ENCODE data around the gene NOTCH3.

Gene NOTCH3

GRCh38 chr19:15231271-15231670 is 30.5 kb upstream of the NOTCH3 start:
- TF ChIP-seq POLR2AphosphoS5 (IDR thresholded peaks at IDR 0.05; ENCODE audit: low read depth, low read length) (no peak), POLR2A (IDR thresholded peaks at IDR 0.05; ENCODE audit: low read depth, low read length) (no peak), TAF1 (IDR thresholded peaks at IDR 0.05; ENCODE audit: borderline replicate concordance, low read depth, low read length) (no peak)
- FAIRE-seq (no peak), DNase-seq (ENCODE audit: insufficient read length) (no peak)

GRCh38 chr19:15227261-15227660 is 26.5 kb upstream of the NOTCH3 start:
- no peak for TF ChIP-seq POLR2A (IDR thresholded peaks at IDR 0.05; ENCODE audit: low read depth, low read length)
- TF ChIP-seq TAF1 (IDR thresholded peaks at IDR 0.05; ENCODE audit: borderline replicate concordance, low read depth, low read length): no peak
- TF ChIP-seq POLR2AphosphoS5 (IDR thresholded peaks at IDR 0.05; ENCODE audit: low read depth, low read length): no peak
- FAIRE-seq (no peak), DNase-seq (ENCODE audit: insufficient read length) (no peak)

- DNase-seq (ENCODE audit: insufficient read length) (no peak), FAIRE-seq (no peak)
- TF ChIP-seq POLR2AphosphoS5 (IDR thresholded peaks at IDR 0.05; ENCODE audit: low read depth, low read length): no peak
- no peak for TF ChIP-seq POLR2A (IDR thresholded peaks at IDR 0.05; ENCODE audit: low read depth, low read length)
These were observed 25.0 kb upstream of the NOTCH3 start for GRCh38 chr19:15225760-15226159.

- DNase-seq (ENCODE audit: insufficient read length): no peak
- FAIRE-seq: no peak
- no peak for TF ChIP-seq TAF1 (IDR thresholded peaks at IDR 0.05; ENCODE audit: borderline replicate concordance, low read depth, low read length)
- no peak for TF ChIP-seq POLR2AphosphoS5 (IDR thresholded peaks at IDR 0.05; ENCODE audit: low read depth, low read length)
- no peak for TF ChIP-seq POLR2A (IDR thresholded peaks at IDR 0.05; ENCODE audit: low read depth, low read length)
These were observed 23.0 kb upstream of the NOTCH3 start for GRCh38 chr19:15223649-15224361.

GRCh38 chr19:15222738-15223648 is 22.2 kb upstream of the NOTCH3 start:
- peak; percentile 84 for FAIRE-seq

GRCh38 chr19:15220833-15221232 is 20.0 kb upstream of the NOTCH3 start:
- DNase-seq (ENCODE audit: insufficient read length) (no peak), FAIRE-seq (no peak)
- TF ChIP-seq POLR2AphosphoS5 (IDR thresholded peaks at IDR 0.05; ENCODE audit: low read depth, low read length) (no peak), TAF1 (IDR thresholded peaks at IDR 0.05; ENCODE audit: borderline replicate concordance, low read depth, low read length) (no peak), POLR2A (IDR thresholded peaks at IDR 0.05; ENCODE audit: low read depth, low read length) (no peak)

More at GRCh38 chr19:15222738-15223648, 22.2 kb upstream of the NOTCH3 start:
- peak; percentile 98 for DNase-seq (ENCODE audit: insufficient read length)
- no peak for TF ChIP-seq POLR2A (IDR thresholded peaks at IDR 0.05; ENCODE audit: low read depth, low read length)
- TF ChIP-seq TAF1 (IDR thresholded peaks at IDR 0.05; ENCODE audit: borderline replicate concordance, low read depth, low read length): no peak
- no peak for TF ChIP-seq POLR2AphosphoS5 (IDR thresholded peaks at IDR 0.05; ENCODE audit: low read depth, low read length)

GRCh38 chr19:15218501-15218900 is 17.7 kb upstream of the NOTCH3 start:
- FAIRE-seq (no peak), DNase-seq (ENCODE audit: insufficient read length) (no peak)
- no peak for TF ChIP-seq POLR2AphosphoS5 (IDR thresholded peaks at IDR 0.05; ENCODE audit: low read depth, low read length)
- no peak for TF ChIP-seq POLR2A (IDR thresholded peaks at IDR 0.05; ENCODE audit: low read depth, low read length)
- no peak for TF ChIP-seq TAF1 (IDR thresholded peaks at IDR 0.05; ENCODE audit: borderline replicate concordance, low read depth, low read length)

- no peak for FAIRE-seq
- TF ChIP-seq TAF1 (IDR thresholded peaks at IDR 0.05; ENCODE audit: borderline replicate concordance, low read depth, low read length): no peak
- TF ChIP-seq POLR2A (IDR thresholded peaks at IDR 0.05; ENCODE audit: low read depth, low read length): no peak
- no peak for TF ChIP-seq POLR2AphosphoS5 (IDR thresholded peaks at IDR 0.05; ENCODE audit: low read depth, low read length)
- no peak for DNase-seq (ENCODE audit: insufficient read length)
These were observed 15.6 kb upstream of the NOTCH3 start for GRCh38 chr19:15216363-15216762.

- TF ChIP-seq POLR2A (IDR thresholded peaks at IDR 0.05; ENCODE audit: low read depth, low read length): no peak
- no peak for TF ChIP-seq TAF1 (IDR thresholded peaks at IDR 0.05; ENCODE audit: borderline replicate concordance, low read depth, low read length)
- TF ChIP-seq POLR2AphosphoS5 (IDR thresholded peaks at IDR 0.05; ENCODE audit: low read depth, low read length): no peak
- no peak for DNase-seq (ENCODE audit: insufficient read length)
- no peak for FAIRE-seq
These were observed 13.1 kb upstream of the NOTCH3 start for GRCh38 chr19:15213715-15214381.

- TF ChIP-seq POLR2A (IDR thresholded peaks at IDR 0.05; ENCODE audit: low read depth, low read length) (no peak), POLR2AphosphoS5 (IDR thresholded peaks at IDR 0.05; ENCODE audit: low read depth, low read length) (no peak), TAF1 (IDR thresholded peaks at IDR 0.05; ENCODE audit: borderline replicate concordance, low read depth, low read length) (no peak)
- DNase-seq (ENCODE audit: insufficient read length) (no peak), FAIRE-seq (no peak)
These were observed 11.9 kb upstream of the NOTCH3 start for GRCh38 chr19:15212711-15213110.

- no peak for FAIRE-seq
- no peak for DNase-seq (ENCODE audit: insufficient read length)
- TF ChIP-seq TAF1 (IDR thresholded peaks at IDR 0.05; ENCODE audit: borderline replicate concordance, low read depth, low read length) (no peak), POLR2A (IDR thresholded peaks at IDR 0.05; ENCODE audit: low read depth, low read length) (no peak), POLR2AphosphoS5 (IDR thresholded peaks at IDR 0.05; ENCODE audit: low read depth, low read length) (no peak)
These were observed 9.6 kb upstream of the NOTCH3 start for GRCh38 chr19:15210323-15210781.
